Epithelial cell of proximal tubule (primary cell): ENCODE results near the gene CABP2. TPM values are rescaled to one million over a fixed set of nuclear protein-coding genes. Genes with fewer than 3 reads are reported as not detected.
"Not testable (repeated sequence)": the region's sequence is repeated elsewhere in the genome, so short reads cannot be mapped to it uniquely, and the experiment has no call there.

ENCODE experiments used
- DNase-seq: peaks from one replicate; pipeline ENCODE4 v3.0.0-alpha.2; 2011; ENCODE audit warnings: low read depth
- H3K4me3 ChIP-seq: 2 replicates; pipeline ENCODE4 v1.5.1; 2011; ENCODE audit warnings: low read depth, mild to moderate bottlenecking, low read length
- total RNA-seq: library from RNA; depleted of rRNA; stranded (reverse); fragments of >200 nt; gene quantifications from 2 replicates; pipeline ENCODE4 v1.2.3, GENCODE V29; 2015
- TF ChIP-seq, protein P1 (sequence below): conservative IDR thresholded peaks from 2 replicates; pipeline ENCODE4 v1.5.1; 2012; ENCODE audit warnings: low read depth, mild to moderate bottlenecking, low read length

The CABP2 gene
- total RNA-seq, 1 donor from 2014 or later = not detected

DNA sequence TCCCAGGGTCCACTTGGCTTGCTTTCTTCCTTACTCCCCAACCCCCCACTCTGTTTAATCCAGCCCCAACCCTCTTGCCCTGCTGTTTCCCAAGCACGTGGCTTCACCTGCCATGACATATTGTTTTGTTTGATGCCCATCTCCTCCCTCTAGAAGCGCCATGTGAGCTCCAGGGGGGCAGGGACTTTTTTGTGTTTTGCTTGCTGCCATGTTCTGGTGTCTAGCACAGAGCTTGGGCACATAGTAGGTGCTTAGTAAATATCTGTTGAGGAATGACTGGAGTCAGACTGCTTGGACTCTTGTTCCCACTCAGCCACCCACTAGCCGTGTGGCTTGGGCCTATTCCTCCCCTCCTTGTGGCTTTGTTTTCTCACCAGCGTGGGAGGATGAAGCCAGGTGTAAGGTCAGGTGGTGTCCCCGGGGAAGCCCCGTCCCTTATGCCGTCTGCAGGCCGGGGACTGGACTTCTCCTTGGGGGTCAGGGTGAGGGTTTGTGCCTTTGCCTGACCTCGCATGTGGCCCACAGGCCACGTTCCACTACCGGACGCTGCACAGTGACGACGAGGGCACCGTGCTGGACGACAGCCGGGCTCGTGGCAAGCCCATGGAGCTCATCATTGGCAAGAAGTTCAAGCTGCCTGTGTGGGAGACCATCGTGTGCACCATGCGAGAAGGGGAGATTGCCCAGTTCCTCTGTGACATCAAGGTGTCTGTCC, 36.6 kb downstream of the CABP2 start:
- no peak overlapping the region for H3K4me3 ChIP-seq
- no peak for DNase-seq
- TF ChIP-seq, protein P1, sequence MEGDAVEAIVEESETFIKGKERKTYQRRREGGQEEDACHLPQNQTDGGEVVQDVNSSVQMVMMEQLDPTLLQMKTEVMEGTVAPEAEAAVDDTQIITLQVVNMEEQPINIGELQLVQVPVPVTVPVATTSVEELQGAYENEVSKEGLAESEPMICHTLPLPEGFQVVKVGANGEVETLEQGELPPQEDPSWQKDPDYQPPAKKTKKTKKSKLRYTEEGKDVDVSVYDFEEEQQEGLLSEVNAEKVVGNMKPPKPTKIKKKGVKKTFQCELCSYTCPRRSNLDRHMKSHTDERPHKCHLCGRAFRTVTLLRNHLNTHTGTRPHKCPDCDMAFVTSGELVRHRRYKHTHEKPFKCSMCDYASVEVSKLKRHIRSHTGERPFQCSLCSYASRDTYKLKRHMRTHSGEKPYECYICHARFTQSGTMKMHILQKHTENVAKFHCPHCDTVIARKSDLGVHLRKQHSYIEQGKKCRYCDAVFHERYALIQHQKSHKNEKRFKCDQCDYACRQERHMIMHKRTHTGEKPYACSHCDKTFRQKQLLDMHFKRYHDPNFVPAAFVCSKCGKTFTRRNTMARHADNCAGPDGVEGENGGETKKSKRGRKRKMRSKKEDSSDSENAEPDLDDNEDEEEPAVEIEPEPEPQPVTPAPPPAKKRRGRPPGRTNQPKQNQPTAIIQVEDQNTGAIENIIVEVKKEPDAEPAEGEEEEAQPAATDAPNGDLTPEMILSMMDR = no peak

GRCh38 chr11:67485873-67486361, 37.3 kb downstream of the CABP2 start:
- H3K4me3 ChIP-seq = not testable (repeated sequence)

DNA sequence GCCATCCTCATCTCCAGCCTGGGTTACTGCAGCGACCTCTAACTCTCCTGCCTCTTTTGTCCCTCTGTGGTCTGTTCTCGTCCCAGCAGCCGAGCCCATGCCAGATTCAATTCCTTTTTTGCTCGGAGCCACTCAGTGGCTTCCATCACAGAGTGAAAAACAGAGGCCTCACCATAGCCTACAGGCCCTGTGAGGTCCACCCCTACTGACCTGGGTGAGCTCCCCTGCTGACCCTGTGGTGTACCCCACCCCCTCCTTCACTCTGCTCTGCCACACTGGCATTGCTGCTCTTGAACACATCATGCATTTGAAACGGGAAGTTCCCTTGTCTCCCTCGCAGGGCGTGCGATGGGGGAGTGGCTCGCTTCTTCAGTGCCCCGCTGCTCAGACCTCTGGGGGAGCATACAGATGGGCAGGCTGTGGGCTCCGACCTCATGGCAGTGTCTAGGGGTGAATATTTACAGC, 38.4 kb downstream of the CABP2 start:
- TF ChIP-seq, protein P1 = no peak
- no peak for DNase-seq
- no peak overlapping the region for H3K4me3 ChIP-seq

More at GRCh38 chr11:67485873-67486361, 37.3 kb downstream of the CABP2 start:
- DNase-seq = not testable (repeated sequence)

DNA sequence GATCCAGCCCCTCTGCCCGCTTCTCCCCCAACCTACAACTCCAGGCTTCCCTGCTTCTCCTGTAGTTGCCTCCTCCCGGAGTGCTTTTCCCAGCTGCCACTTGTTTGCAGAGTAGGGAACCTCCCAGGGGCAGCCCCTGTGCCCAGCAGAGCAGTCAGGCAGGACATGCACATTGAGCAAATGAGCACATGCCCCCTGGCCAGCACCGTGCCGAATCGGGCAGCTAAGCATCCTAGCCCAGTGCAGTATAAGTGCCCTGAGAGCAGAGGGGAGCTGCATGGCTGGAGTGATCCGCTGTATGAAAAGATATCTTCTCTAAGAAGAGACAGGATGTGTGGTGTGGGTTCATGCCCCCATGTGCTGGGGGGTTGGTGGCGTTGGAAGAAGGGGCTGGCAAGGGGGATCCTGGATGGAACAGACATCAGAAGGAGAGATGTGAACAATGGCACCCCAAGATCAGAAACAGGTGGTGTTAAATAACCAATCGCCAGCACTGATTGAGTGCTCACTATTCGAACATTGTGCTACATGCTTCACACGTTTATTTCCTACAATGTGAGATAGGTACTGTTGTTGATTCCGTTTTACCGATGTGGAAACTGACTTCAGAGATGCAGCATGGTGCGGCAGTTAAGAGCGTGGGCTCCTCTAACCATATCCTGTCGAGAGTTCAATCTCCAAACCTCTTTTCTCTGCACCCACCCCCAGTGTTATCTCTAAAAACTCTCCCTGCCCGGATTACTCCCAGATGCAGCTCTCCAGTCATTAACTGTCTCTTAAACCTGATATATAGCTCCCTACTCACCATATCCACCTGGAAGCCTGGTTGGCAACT, 39.2 kb downstream of the CABP2 start:
- peak overlapping the region; percentile 68 for H3K4me3 ChIP-seq
- TF ChIP-seq, protein P1 = no peak
- no peak for DNase-seq

DNA sequence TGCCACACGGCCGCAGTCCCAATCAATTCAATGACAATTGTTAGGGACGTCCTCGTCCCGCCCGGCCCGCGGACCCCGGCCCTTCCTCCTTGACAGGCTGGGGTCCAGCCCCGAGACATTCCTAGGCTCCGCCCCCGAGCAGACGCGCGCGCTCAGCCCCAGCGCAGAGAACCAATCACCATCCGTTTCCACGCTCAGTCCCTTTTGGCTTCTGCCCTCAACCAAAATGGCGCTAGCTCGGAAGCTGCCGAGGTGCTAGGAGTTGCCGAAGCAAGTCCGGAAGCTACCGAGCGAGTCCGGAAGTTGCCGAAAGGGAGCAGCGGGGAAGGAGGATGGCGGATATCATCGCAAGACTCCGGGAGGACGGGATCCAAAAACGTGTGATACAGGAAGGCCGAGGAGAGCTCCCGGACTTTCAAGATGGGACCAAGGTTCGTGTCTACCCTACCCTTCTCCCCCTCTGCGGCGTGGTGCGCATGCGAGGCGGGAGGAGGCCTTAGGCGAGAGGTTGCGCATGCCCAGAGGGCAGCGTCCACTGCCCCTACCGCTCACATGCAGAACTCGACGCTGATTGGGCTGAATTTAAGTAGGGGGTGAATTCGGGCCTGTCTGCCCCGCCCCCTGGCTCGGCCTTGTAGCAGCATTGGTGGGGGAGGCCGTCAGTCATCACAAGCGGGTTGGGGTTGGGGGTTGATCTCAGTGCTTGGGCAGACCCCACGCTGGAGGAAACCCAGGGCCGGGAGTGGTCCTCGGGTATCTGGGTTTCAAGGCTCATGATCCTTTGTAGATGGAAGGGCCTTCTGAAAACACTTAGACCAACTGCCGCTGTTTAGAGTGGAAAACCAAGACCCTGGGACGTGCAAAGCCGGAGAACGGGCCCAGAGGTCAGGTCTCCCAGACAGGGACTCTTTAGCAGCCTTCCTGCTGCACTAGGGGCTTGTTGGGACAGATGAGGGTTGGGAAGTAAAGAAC, 40.1 kb downstream of the CABP2 start, which contains the start of gene AIP:
Gene AIP (plus strand): TSS at position 200 of the 972 bp plus-strand sequence. CDS start 133 bp downstream, at position 333.
- TF ChIP-seq, protein P1 = peak; percentile 21
- peak within 1 kb of the TSS; percentile 68 for H3K4me3 ChIP-seq
- peak; percentile 88 for DNase-seq

- TF ChIP-seq, protein P1 = no peak
- peak overlapping the region; percentile 68 for H3K4me3 ChIP-seq
- DNase-seq = no peak
Measured at GRCh38 chr11:67482275-67482826, 40.9 kb downstream of the CABP2 start.

DNA sequence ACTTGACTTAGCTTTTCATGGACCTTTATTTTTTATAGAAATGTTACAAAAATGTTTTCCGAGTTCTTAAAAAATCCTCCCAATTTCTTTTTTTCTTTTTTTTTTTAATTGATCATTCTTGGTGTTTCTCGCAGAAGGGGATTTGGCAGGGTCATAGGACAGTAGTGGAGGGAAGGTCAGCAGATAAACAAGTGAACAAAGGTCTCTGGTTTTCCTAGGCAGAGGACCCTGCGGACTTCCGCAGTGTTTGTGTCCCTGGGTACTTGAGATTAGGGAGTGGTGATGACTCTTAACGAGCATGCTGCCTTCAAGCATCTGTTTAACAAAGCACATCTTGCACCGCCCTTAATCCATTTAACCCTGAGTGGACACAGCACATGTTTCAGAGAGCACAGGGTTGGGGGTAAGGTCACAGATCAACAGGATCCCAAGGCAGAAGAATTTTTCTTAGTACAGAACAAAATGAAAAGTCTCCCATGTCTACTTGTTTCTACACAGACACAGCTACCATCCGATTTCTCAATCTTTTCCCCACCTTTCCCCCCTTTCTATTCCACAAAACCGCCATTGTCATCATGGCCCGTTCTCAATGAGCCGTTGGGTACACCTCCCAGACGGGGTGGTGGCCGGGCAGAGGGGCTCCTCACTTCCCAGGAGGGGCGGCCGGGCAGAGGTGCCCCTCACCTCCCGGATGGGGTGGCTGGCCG, 45.7 kb downstream of the CABP2 start:
- DNase-seq, H3K4me3 ChIP-seq: not testable (repeated sequence)

DNA sequence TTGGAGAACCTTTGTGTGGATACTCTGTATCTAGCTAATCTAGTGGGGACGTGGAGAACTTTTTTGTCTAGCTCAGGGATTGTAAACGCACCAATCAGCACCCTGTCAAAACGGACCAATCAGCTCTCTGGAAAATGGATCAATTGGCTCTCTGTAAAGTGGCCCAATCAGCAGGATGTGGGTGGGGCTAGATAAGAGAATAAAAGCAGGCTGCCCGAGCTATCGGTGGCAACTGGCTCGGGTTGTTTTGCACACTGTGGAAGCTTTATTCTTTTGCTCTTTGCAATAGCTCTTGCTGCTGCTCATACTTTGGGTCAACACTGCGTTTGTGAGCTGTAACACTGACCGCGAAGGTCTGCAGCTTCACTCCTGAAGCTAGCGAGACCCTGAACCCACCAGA, 46.6 kb downstream of the CABP2 start:
- DNase-seq, H3K4me3 ChIP-seq: not testable (repeated sequence)
